ENCODE measurements around the gene IWS1.
"Not testable (repeated sequence)": the region's sequence is repeated elsewhere in the genome, so short reads cannot be mapped to it uniquely, and the experiment has no call there.

The IWS1 gene

GRCh38 chr2:127455566-127456493, 70.5 kb downstream of the IWS1 start:
- DNase-seq (ENCODE audit: low read depth in 2 of 2), result no peak

- DNase-seq (ENCODE audit: low read depth in 2 of 2), result no peak
Observed at GRCh38 chr2:127454595-127455565, 71.4 kb downstream of the IWS1 start.

- DNase-seq (ENCODE audit: low read depth in 2 of 2), result no peak
Observed at GRCh38 chr2:127453392-127454171, 72.7 kb downstream of the IWS1 start.

- no peak for DNase-seq (ENCODE audit: low read depth in 2 of 2)
Observed at GRCh38 chr2:127453013-127453391, 73.3 kb downstream of the IWS1 start.

GRCh38 chr2:127452423-127452822, 73.9 kb downstream of the IWS1 start:
- not testable (repeated sequence) for DNase-seq (ENCODE audit: low read depth in 2 of 2)

GRCh38 chr2:127451981-127452380, 74.3 kb downstream of the IWS1 start:
- DNase-seq (ENCODE audit: low read depth in 2 of 2), result no peak

- DNase-seq (ENCODE audit: low read depth in 2 of 2), result no peak
Observed at GRCh38 chr2:127449898-127450297, 76.4 kb downstream of the IWS1 start.

GRCh38 chr2:127449414-127449813, 76.9 kb downstream of the IWS1 start:
- DNase-seq (ENCODE audit: low read depth in 2 of 2), result no peak

- no peak for DNase-seq (ENCODE audit: low read depth in 2 of 2)
Observed at GRCh38 chr2:127448526-127448925, 77.8 kb downstream of the IWS1 start.

GRCh38 chr2:127439343-127439742, 86.9 kb downstream of the IWS1 start:
- no peak for DNase-seq (ENCODE audit: low read depth in 2 of 2)

GRCh38 chr2:127437781-127438726, 88.2 kb downstream of the IWS1 start:
- DNase-seq (ENCODE audit: low read depth in 2 of 2), result no peak

GRCh38 chr2:127437056-127437455, 89.2 kb downstream of the IWS1 start:
- no peak for DNase-seq (ENCODE audit: low read depth in 2 of 2)

- DNase-seq (ENCODE audit: low read depth in 2 of 2), result no peak
Observed at GRCh38 chr2:127434515-127434914, 91.8 kb downstream of the IWS1 start.

GRCh38 chr2:127431408-127432023, 94.8 kb downstream of the IWS1 start:
- DNase-seq (ENCODE audit: low read depth in 2 of 2), result no peak
